Left lung (tissue), 10 donors: ENCODE results near the gene BEST3. TPM values are rescaled to one million over a fixed set of nuclear protein-coding genes. Genes with fewer than 3 reads are reported as not detected.

Experiments
- ATAC-seq: fragments of 200-7000 bp; cut with Tn5 transposase; one replicate; pipeline ENCODE4 v1.9.1; 2020; ENCODE audit warnings: moderate library complexity
- DNase-seq, 4 donors: peaks; one replicate each; pipeline ENCODE4 v3.0.0-alpha.2; 2013 to 2020
- H3K27ac ChIP-seq, 2 donors: fragments of 200-600 bp; sonication (generic) in 1 of 2; one replicate each; pipeline versions ENCODE4 v1.5.0 to v1.8.0; 2020 to 2021
- H3K27me3 ChIP-seq, 2 donors: fragments of 200-600 bp; sonication (generic) in 1 of 2; one replicate each; pipeline versions ENCODE4 v1.5.0 to v1.8.0; 2020 to 2021
- H3K36me3 ChIP-seq, 2 donors: fragments of 200-600 bp; sonication (generic) in 1 of 2; one replicate each; pipeline versions ENCODE4 v1.5.0 to v1.8.0; 2020 to 2021
- H3K4me1 ChIP-seq, 2 donors: fragments of 200-600 bp; one replicate each; pipeline ENCODE4 v1.8.0; 2021
- H3K4me3 ChIP-seq, 2 donors: fragments of 200-600 bp; sonication (generic) in 1 of 2; one replicate each; pipeline versions ENCODE4 v1.5.0 to v1.8.0; 2020 to 2021; ENCODE audit warnings: mild to moderate bottlenecking in 1 of 2
- H3K9me3 ChIP-seq, 2 donors: fragments of 200-600 bp; sonication (generic) in 1 of 2; one replicate each; pipeline versions ENCODE4 v1.5.0 to v1.8.0; 2020 to 2021
- intact Hi-C, 2 donors: fragments of 100-400 bp; cut with DNase I; formaldehyde crosslinking; loops; one replicate each; pipeline versions ENCODE4 v1.11.2 to v1.14.2; 2022
- polyA plus RNA-seq, 6 donors: library from polyadenylated mRNA; unstranded; fragments of 120-200 nt; gene quantifications; one replicate each; pipeline ENCODE4 v1.2.1, GENCODE V29; 2013; ENCODE audit not compliant: insufficient read length in 6 of 6
- total RNA-seq, 2 donors: library from RNA; stranded (reverse); fragmentation: NEBNext Ultra II Directional; extraction: Animal tissue kit (Norgen Biotek cat#: 25700); gene quantifications; one replicate each; pipeline ENCODE4 v1.2.1, GENCODE V29; 2021
- TF ChIP-seq, protein P1 (sequence below), 2 donors: fragments of 200-600 bp; sonication (generic) in 1 of 2; IDR thresholded peaks; one replicate each; pipeline versions ENCODE4 v1.5.0 to v1.8.0; 2021; ENCODE audit warnings: antibody characterized with exemption in 2 of 2
- donor health status: DM: no; HTN: yes; CAD: no.
- donor health status: DM: no; HTN: no; CAD: no.

BEST3 gene
- total and polyA plus RNA-seq, 8 donors, result 0.28 to 0.67 (median 0.45) TPM; not detected in 2

- H3K4me3 ChIP-seq, result no peak overlapping the region
- no peak overlapping the region for H3K27ac ChIP-seq
- no peaks in the 10 kb centered on the region for H3K27me3 ChIP-seq
- H3K36me3 ChIP-seq, result no peaks in the 10 kb centered on the region
- TF ChIP-seq, protein P1, sequence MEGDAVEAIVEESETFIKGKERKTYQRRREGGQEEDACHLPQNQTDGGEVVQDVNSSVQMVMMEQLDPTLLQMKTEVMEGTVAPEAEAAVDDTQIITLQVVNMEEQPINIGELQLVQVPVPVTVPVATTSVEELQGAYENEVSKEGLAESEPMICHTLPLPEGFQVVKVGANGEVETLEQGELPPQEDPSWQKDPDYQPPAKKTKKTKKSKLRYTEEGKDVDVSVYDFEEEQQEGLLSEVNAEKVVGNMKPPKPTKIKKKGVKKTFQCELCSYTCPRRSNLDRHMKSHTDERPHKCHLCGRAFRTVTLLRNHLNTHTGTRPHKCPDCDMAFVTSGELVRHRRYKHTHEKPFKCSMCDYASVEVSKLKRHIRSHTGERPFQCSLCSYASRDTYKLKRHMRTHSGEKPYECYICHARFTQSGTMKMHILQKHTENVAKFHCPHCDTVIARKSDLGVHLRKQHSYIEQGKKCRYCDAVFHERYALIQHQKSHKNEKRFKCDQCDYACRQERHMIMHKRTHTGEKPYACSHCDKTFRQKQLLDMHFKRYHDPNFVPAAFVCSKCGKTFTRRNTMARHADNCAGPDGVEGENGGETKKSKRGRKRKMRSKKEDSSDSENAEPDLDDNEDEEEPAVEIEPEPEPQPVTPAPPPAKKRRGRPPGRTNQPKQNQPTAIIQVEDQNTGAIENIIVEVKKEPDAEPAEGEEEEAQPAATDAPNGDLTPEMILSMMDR (IDR thresholded peaks at IDR 0.05), result no peak
- H3K4me1 ChIP-seq, result no peaks in the 10 kb centered on the region
- intact Hi-C loops, result no loop called here
- H3K9me3 ChIP-seq, result no peaks in the 10 kb centered on the region
- no peak for DNase-seq
- ATAC-seq, result no peak
Measured at GRCh38 chr12:69701826-69702225, 2.7 kb upstream of the BEST3 start.

GRCh38 chr12:69698054-69698453 is 1.0 kb downstream of the BEST3 start:
- TF ChIP-seq, protein P1 (IDR thresholded peaks at IDR 0.05), result no peak
- DNase-seq, result no peak
- Histone ChIP-seq H3K9me3 (no peaks in the 10 kb centered on the region), H3K4me3 (no peak overlapping the region), H3K4me1 (no peaks in the 10 kb centered on the region), H3K27ac (no peak overlapping the region), H3K27me3 (no peaks in the 10 kb centered on the region), H3K36me3 (no peaks in the 10 kb centered on the region)
- ATAC-seq, result no peak
- intact Hi-C loops, result no loop called here

DNA sequence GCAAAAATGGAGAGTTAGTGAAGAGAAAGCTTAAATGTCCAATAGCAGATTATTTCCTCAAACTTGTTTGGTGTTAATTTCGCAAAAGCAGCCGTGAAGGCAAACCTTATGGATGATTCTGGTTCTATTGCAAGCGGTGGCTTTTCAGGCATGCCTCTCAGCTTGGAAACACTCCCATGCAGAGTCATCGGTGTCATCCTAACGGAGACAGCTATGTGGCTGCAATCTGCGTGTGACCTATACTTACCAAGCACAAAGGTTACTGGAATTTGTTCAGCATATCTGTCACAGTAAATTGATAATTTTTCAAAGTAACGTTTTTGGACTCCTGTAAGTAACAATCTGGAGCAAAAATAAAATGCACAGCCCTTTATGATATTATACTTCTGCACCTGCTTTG is 5.0 kb downstream of the BEST3 start:
- ATAC-seq (no peak), DNase-seq (no peak)
- intact Hi-C loops, result no loop called here
- H3K9me3 ChIP-seq, result no peaks in the 10 kb centered on the region
- peaks cover 0 to 6% of the 10 kb centered on the region in 2 donors for H3K4me1 ChIP-seq
- TF ChIP-seq, protein P1 (IDR thresholded peaks at IDR 0.05), result no peak
- H3K27ac ChIP-seq, result no peak overlapping the region
- H3K36me3 ChIP-seq, result no peaks in the 10 kb centered on the region
- H3K4me3 ChIP-seq, result no peak overlapping the region
- no peaks in the 10 kb centered on the region for H3K27me3 ChIP-seq

GRCh38 chr12:69689638-69690037 is 9.5 kb downstream of the BEST3 start:
- Histone ChIP-seq H3K9me3 (no peaks in the 10 kb centered on the region), H3K27ac (peak overlapping the region in 1 of 2 donors; percentile 48), H3K4me1 (peaks cover 0 to 12% of the 10 kb centered on the region in 2 donors), H3K36me3 (no peaks in the 10 kb centered on the region), H3K27me3 (no peaks in the 10 kb centered on the region), H3K4me3 (no peak overlapping the region)
- intact Hi-C loops, result no loop called here
- TF ChIP-seq, protein P1 (IDR thresholded peaks at IDR 0.05), result no peak
- ATAC-seq (no peak), DNase-seq (no peak)

DNA sequence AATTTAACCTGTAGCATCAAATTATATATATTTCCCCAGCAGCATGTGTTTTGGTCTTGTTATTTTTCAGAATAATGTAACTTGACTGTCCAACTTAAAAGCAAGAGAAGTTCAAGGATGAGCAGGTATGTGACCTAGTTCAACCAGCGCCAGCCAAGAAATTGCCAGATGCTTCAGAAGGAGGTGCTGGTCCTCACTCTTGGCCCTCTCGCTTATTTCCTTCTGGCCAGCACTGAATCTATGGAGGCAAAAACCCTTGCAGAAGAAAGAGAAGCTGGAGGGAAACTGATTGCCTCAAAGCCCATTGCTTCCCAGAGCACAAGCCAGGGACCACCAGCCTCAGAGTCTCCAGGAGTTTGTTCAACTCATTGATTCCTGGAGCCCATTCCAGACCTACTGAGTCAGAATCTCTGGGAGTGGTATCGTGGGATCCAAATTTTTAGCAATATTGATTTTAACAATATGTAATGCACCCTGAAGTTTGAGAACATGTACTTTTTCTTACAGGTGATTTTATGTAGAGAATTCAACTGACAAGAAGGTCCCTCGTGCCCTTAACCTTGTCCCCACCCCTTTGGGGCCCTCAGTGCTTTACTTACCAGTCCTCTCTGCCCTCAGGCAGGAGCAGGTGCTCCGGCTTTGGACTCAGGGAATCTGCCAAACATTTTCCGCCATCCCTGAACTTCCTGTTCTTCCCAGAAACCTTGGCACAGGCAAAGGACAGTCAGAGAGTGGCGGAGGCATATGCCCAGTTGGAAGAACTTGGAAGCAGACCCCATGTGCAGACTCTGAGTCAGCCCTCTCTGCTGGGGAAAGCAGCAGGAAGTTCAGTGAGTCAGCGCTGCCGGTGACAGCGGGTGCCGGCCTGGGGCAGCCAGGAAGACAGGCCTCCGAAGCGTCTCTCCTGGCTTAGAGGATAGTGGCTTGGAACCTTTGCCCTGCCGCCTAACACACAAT is 10.4 kb downstream of the BEST3 start:
- Histone ChIP-seq H3K9me3 (no peaks in the 10 kb centered on the region), H3K27ac (peak overlapping the region in 1 of 2 donors; percentile 48)

More for the DNA sequence above, 10.4 kb downstream of the BEST3 start:
- H3K4me3 ChIP-seq, result no peak overlapping the region
- no peaks in the 10 kb centered on the region for H3K27me3 ChIP-seq
- peaks cover 0 to 12% of the 10 kb centered on the region in 2 donors for H3K4me1 ChIP-seq
- H3K36me3 ChIP-seq, result no peaks in the 10 kb centered on the region
- ATAC-seq (peak; percentile 86), DNase-seq (peak in 3 of 4 donors; percentile 11 to 85 (median 68))
- TF ChIP-seq, protein P1 (IDR thresholded peaks at IDR 0.05), result no peak
- intact Hi-C loops, result no loop called here
